CD14-positive monocyte (primary cell): ENCODE measurements around the gene CSKMT. TPM values are rescaled to one million over a fixed set of nuclear protein-coding genes. Genes with fewer than 3 reads are reported as not detected.
"Not testable (repeated sequence)": the region's sequence is repeated elsewhere in the genome, so short reads cannot be mapped to it uniquely, and the experiment has no call there.

ENCODE experiments used
- DNase-seq, 3 donors: peaks; one replicate each; pipeline ENCODE4 v3.0.0-alpha.2; 2011 to 2022
- H2AFZ ChIP-seq: 2 replicates; pipeline ENCODE4 v1.6.0; 2012; ENCODE audit warnings: mild to moderate bottlenecking, low read depth, low read length, inconsistent platforms; ENCODE audit not compliant: insufficient read depth, poor library complexity, severe bottlenecking
- H3K27ac ChIP-seq, 2 donors: 1 replicate in 1 of 2; 2 replicates in 1 of 2; pipeline ENCODE4 v1.5.1; 2012 to 2013; ENCODE audit warnings: low read length in 2 of 2, control low read depth in 1 of 2, inconsistent platforms in 1 of 2, low read depth in 1 of 2, mild to moderate bottlenecking in 1 of 2
- H3K27me3 ChIP-seq, 2 donors: one replicate each; pipeline versions ENCODE4 v1.6.0 to v1.6.1; 2011 to 2013; ENCODE audit warnings: low read length in 2 of 2; ENCODE audit not compliant: control insufficient read depth in 2 of 2, insufficient read depth in 2 of 2
- H3K36me3 ChIP-seq, 2 donors: replicated peaks in 1 of 2; 1 replicate in 1 of 2; 2 replicates in 1 of 2; pipeline versions ENCODE4 v1.5.1 to v1.6.1; 2012 to 2013; ENCODE audit warnings: low read length in 2 of 2, control low read depth in 1 of 2, inconsistent platforms in 1 of 2, mild to moderate bottlenecking in 1 of 2; ENCODE audit not compliant: insufficient read depth in 2 of 2, control insufficient read depth in 1 of 2
- H3K4me1 ChIP-seq, 2 donors: 1 replicate in 1 of 2; 2 replicates in 1 of 2; pipeline versions ENCODE4 v1.5.1 to v1.6.1; 2012 to 2013; ENCODE audit warnings: low read length in 2 of 2, control low read depth in 1 of 2, inconsistent platforms in 1 of 2, mild to moderate bottlenecking in 1 of 2, moderate library complexity in 1 of 2; ENCODE audit not compliant: insufficient read depth in 2 of 2, control insufficient read depth in 1 of 2
- H3K4me2 ChIP-seq: replicated peaks from 2 replicates; pipeline ENCODE3; 2012; ENCODE audit warnings: low read length, moderate library complexity, mild to moderate bottlenecking; ENCODE audit not compliant: poor library complexity, severe bottlenecking; ENCODE audit errors: extremely low read depth
- H3K4me3 ChIP-seq, 3 experiments: fragments of 200-600 bp in 1 of 3; sonication (generic) in 1 of 3; replicated peaks in 1 of 3; 1 replicate in 2 of 3; 2 replicates in 1 of 3; pipeline ENCODE4 v1.5.1; 2011 to 2013; ENCODE audit warnings: low read length in 3 of 3, mild to moderate bottlenecking in 3 of 3, control low read depth in 2 of 3, low read depth in 2 of 3, inconsistent platforms in 1 of 3, moderate library complexity in 1 of 3
- H3K79me2 ChIP-seq: 2 replicates; pipeline ENCODE4 v1.6.0; 2012; ENCODE audit warnings: mild to moderate bottlenecking, control low read depth, inconsistent platforms, low read length, moderate library complexity; ENCODE audit not compliant: insufficient read depth
- H3K9ac ChIP-seq: 2 replicates; pipeline ENCODE4 v1.6.0; 2017; ENCODE audit warnings: low read length, mild to moderate bottlenecking; ENCODE audit not compliant: insufficient read depth, poor library complexity, severe bottlenecking
- H3K9me3 ChIP-seq, 2 donors: replicated peaks in 1 of 2; 1 replicate in 1 of 2; 2 replicates in 1 of 2; pipeline versions ENCODE4 v1.5.1 to v1.6.1; 2012 to 2013; ENCODE audit warnings: low read length in 2 of 2, control low read depth in 1 of 2; ENCODE audit not compliant: control insufficient read depth in 1 of 2, insufficient read depth in 1 of 2
- H4K20me1 ChIP-seq: 2 replicates; pipeline ENCODE4 v1.6.0; 2012; ENCODE audit warnings: mild to moderate bottlenecking, low read length, control low read depth, moderate library complexity; ENCODE audit not compliant: insufficient read depth
- H3K27ac Mint-ChIP-seq, 7 donors: one replicate each; pipeline ENCODE4 v1.8.0; 2020; ENCODE audit warnings: mild to moderate bottlenecking in 7 of 7, mixed read lengths in 7 of 7, moderate library complexity in 6 of 7, inconsistent platforms in 2 of 7
- H3K27me3 Mint-ChIP-seq, 3 donors: one replicate each; pipeline ENCODE4 v1.8.0; 2021 to 2022; ENCODE audit warnings: low read depth in 3 of 3, mild to moderate bottlenecking in 3 of 3, mixed read lengths in 3 of 3, moderate library complexity in 3 of 3, inconsistent platforms in 1 of 3
- H3K36me3 Mint-ChIP-seq, 2 donors: one replicate each; pipeline ENCODE4 v1.8.0; 2020; ENCODE audit warnings: mixed read lengths in 2 of 2, inconsistent platforms in 1 of 2, mild to moderate bottlenecking in 1 of 2
- H3K4me1 Mint-ChIP-seq: one replicate; pipeline ENCODE4 v1.8.0; 2020; ENCODE audit warnings: mild to moderate bottlenecking, mixed read lengths
- H3K4me3 Mint-ChIP-seq, 2 donors: one replicate each; pipeline ENCODE4 v1.8.0; 2020; ENCODE audit warnings: mild to moderate bottlenecking in 2 of 2, mixed read lengths in 2 of 2, moderate library complexity in 1 of 2
- H3K9me3 Mint-ChIP-seq, 7 donors: one replicate each; pipeline ENCODE4 v1.8.0; 2020 to 2022; ENCODE audit warnings: mixed read lengths in 7 of 7, mild to moderate bottlenecking in 6 of 7, moderate library complexity in 6 of 7, inconsistent platforms in 2 of 7
- CTCF ChIP-seq: fragments of 200-600 bp; IDR thresholded peaks from one replicate; pipeline ENCODE4 v1.8.0; 2022; ENCODE audit warnings: antibody characterized with exemption, mild to moderate bottlenecking
- WGBS: methylation state at CpG from one replicate; pipeline ENCODE4 v1.1.5; 2013; ENCODE audit warnings: missing lambda C conversion rate; ENCODE audit not compliant: insufficient coverage; 5-methylcytosine and 5-hydroxymethylcytosine counted together
- intact Hi-C, 2 donors: fragments of 100-400 bp; cut with micrococcal nuclease; formaldehyde crosslinking; loops; one replicate each; pipeline versions ENCODE4 v1.15.0 to v1.15.1; 2023
- polyA plus RNA-seq, 3 donors: library from polyadenylated mRNA; depleted of rRNA in 1 of 3; unstranded in 2 of 3; stranded (reverse) in 1 of 3; fragments of 300-500 nt in 2 of 3; fragments of >200 nt in 1 of 3; fragmentation: Illumina TruSeq in 2 of 3; gene quantifications; 1 replicate in 2 of 3; 2 replicates in 1 of 3; pipeline ENCODE4 v1.2.3, GENCODE V29; 2012 to 2021

CSKMT gene
- polyA plus RNA-seq, 3 donors = 0.73 to 4.9 (median 1.4) TPM

DNA sequence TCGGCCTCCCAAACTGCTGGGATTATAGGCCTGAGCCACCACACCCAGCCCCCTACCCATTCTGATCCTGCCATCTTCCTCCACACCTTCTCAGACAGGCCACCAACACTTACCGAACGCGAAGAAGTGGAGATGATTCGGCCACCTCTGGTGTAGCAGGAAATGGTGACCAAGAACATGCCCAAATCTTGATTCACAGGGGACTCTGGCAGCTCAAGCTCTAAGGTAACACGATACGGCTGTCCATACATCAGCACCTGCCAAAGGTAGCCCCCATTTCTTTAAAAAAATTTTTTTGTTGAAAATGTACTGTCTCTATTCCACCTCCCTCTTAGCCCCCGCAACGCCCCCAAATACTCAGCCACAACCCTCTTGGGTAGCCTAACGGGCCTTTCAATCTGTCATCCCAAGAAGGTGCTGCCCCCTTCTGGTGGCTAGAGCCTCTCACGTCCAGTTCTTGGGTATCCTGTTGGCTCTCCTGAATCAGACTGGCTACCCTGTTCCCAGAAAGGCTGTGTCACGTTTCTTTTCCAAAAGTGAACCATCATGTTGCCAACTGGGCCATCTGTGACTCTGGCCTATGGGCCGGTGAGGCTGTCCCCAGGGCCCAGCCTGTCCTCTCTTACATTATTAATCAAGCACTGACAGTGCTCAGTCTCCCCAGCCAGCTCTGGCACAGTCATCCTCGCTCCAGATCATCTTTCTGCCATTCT lies 29.5 kb downstream of the CSKMT start:
- Histone ChIP-seq H3K27ac (no peak overlapping the region), H3K4me2 (no peak overlapping the region), H3K79me2 (no peaks in the 10 kb centered on the region), H3K36me3 (peaks cover 29 to 41% of the 10 kb centered on the region in 2 donors), H3K9me3 (no peaks in the 10 kb centered on the region), H3K27me3 (no peaks in the 10 kb centered on the region), H2AFZ (peak overlapping the region; percentile 20), H3K9ac (no peak overlapping the region), H3K4me3 (no peak overlapping the region), H3K4me1 (no peaks in the 10 kb centered on the region), H4K20me1 (no peaks in the 10 kb centered on the region)
- 64% methylated on average over 13 of the region's 14 CpGs for WGBS
- intact Hi-C loops = loop anchor here in 1 of 2 donors (10.0 kb wide), 1 partner anchor 300 kb away; no protein-coding TSS in a partner anchor
- Mint-ChIP-seq H3K36me3 (peaks cover 43 to 67% of the 10 kb centered on the region in 2 donors), H3K27me3 (peaks cover 0 to 4% (median 3%) of the 10 kb centered on the region in 3 donors), H3K9me3 (no peaks in the 10 kb centered on the region), H3K4me1 (peaks cover 3% of the 10 kb centered on the region), H3K4me3 (no peak overlapping the region), H3K27ac (peak overlapping the region in 4 of 7 donors; percentile 3 to 40 (median 21))
- peak; percentile 66 to 84 (median 79) for DNase-seq
- peak; percentile 87 for TF ChIP-seq CTCF

- H3K36me3 ChIP-seq = peaks cover 0 to 11% of the 10 kb centered on the region in 2 donors
- DNase-seq = peak; percentile 77 to 92 (median 86)
- H3K4me3 Mint-ChIP-seq = no peak overlapping the region
- peaks cover 49 to 55% of the 10 kb centered on the region in 2 donors for H3K4me1 ChIP-seq
- H3K9me3 Mint-ChIP-seq = peaks cover 0 to 3% (median 0%) of the 10 kb centered on the region in 7 donors
- H3K4me3 ChIP-seq = peak overlapping the region in 1 of 3 experiments; percentile 49
- TF ChIP-seq CTCF = no peak
- peaks cover 10% of the 10 kb centered on the region for H3K79me2 ChIP-seq
- H3K27ac Mint-ChIP-seq = peak overlapping the region; percentile 85 to 95 (median 91)
- no peaks in the 10 kb centered on the region for H3K9me3 ChIP-seq
- H3K36me3 Mint-ChIP-seq = peaks cover 18 to 24% of the 10 kb centered on the region in 2 donors
- H3K9ac ChIP-seq = no peak overlapping the region
- WGBS = 0% methylated on average over 3 of the region's 11 CpGs
- peak overlapping the region; percentile 37 for H2AFZ ChIP-seq
- no peaks in the 10 kb centered on the region for H4K20me1 ChIP-seq
- no peaks in the 10 kb centered on the region for H3K27me3 ChIP-seq
- peak overlapping the region; percentile 67 to 86 for H3K27ac ChIP-seq
- H3K27me3 Mint-ChIP-seq = peaks cover 0 to 3% (median 1%) of the 10 kb centered on the region in 3 donors
- intact Hi-C loops = loop anchor here (10.0 kb wide), 1 partner anchor 107 kb away; the partner anchor contains the start of gene TUT1 (in 2 of the 2)
- peaks cover 37% of the 10 kb centered on the region for H3K4me1 Mint-ChIP-seq
- H3K4me2 ChIP-seq = peak overlapping the region; percentile 46
Observed at GRCh38 chr11:62702246-62702645, 37.1 kb downstream of the CSKMT start.

GRCh38 chr11:62703921-62704320 lies 38.8 kb downstream of the CSKMT start:
- peak overlapping the region; percentile 45 to 64 for H3K27ac ChIP-seq
- peak overlapping the region; percentile 78 to 95 (median 85) for H3K27ac Mint-ChIP-seq

More at GRCh38 chr11:62703921-62704320, 38.8 kb downstream of the CSKMT start:
- Histone ChIP-seq H3K4me1 (peaks cover 56 to 71% of the 10 kb centered on the region in 2 donors), H3K36me3 (peaks cover 0 to 11% of the 10 kb centered on the region in 2 donors)
- not testable (repeated sequence) for H3K4me3 Mint-ChIP-seq, H3K9me3 Mint-ChIP-seq, H3K27me3 ChIP-seq, H3K9ac ChIP-seq, H4K20me1 ChIP-seq, H3K4me3 ChIP-seq, H3K9me3 ChIP-seq, H3K4me2 ChIP-seq, H3K27me3 Mint-ChIP-seq, H2AFZ ChIP-seq, H3K79me2 ChIP-seq
- peaks cover 15 to 22% of the 10 kb centered on the region in 2 donors for H3K36me3 Mint-ChIP-seq
- intact Hi-C loops = loop anchor here (10.0 kb wide), 1 partner anchor 109 kb away; the partner anchor contains the start of gene TUT1 (in 2 of the 2)
- DNase-seq = peak in 2 of 3 donors; percentile 47 to 67
- H3K4me1 Mint-ChIP-seq = peaks cover 51% of the 10 kb centered on the region
- 60% methylated on average over 1 of the region's 4 CpGs for WGBS
